IMR-90 (cell line): ENCODE measurements around the gene RASL10A. TPM values are rescaled to one million over a fixed set of nuclear protein-coding genes. Genes with fewer than 3 reads are reported as not detected.

Experiments used
- ATAC-seq: fragments of 200-7000 bp; cut with Tn5 transposase; 2 replicates; pipeline ENCODE4 v1.9.1; 2020; ENCODE audit warnings: low read depth, mild to moderate bottlenecking, moderate library complexity
- BruUV-seq: library from RNA; stranded (reverse); fragments of 400-500 nt; replicated peaks from 2 replicates; lab custom pipeline; 2021; lab: Mats Ljungman, UMichigan
- CTCF ChIA-PET: fragments of 300-600 bp; formaldehyde crosslinking; extraction: SDS; loops from one replicate; lab custom pipeline; 2021; ENCODE audit warnings: antibody characterized with exemption; lab: Yijun Ruan, JAX
- POLR2A ChIA-PET: fragments of 300-600 bp; sonication (Branson Sonifier 250); formaldehyde crosslinking; loops from one replicate; lab custom pipeline; 2022; ENCODE audit warnings: antibody characterized with exemption; ENCODE audit not compliant: unreplicated experiment; lab: Charles Lee
- DNase-seq: peaks from one replicate; pipeline ENCODE4 v3.0.0; 2013
- H2AFZ ChIP-seq: replicated peaks from 2 replicates; pipeline ENCODE3; 2013; ENCODE audit warnings: low read length, mild to moderate bottlenecking; ENCODE audit not compliant: poor library complexity
- H2AK5ac ChIP-seq: 2 replicates; pipeline ENCODE4 v1.6.1; 2013; ENCODE audit warnings: low read depth, low read length, inconsistent platforms
- H2AK9ac ChIP-seq: replicated peaks from 2 replicates; pipeline ENCODE3; 2013; ENCODE audit warnings: mild to moderate bottlenecking, low read depth, low read length, moderate library complexity; ENCODE audit not compliant: poor library complexity
- H2BK120ac ChIP-seq: 2 replicates; pipeline ENCODE4 v1.6.1; 2013; ENCODE audit warnings: low read depth, low read length, inconsistent platforms
- H2BK15ac ChIP-seq: 3 replicates; pipeline ENCODE4 v1.6.1; 2013; ENCODE audit warnings: low read depth, low read length, inconsistent platforms
- H2BK20ac ChIP-seq: 2 replicates; pipeline ENCODE4 v1.6.1; 2013; ENCODE audit warnings: low read depth, mild to moderate bottlenecking, inconsistent platforms, low read length, moderate library complexity
- H2BK5ac ChIP-seq: 2 replicates; pipeline ENCODE4 v1.6.1; 2013; ENCODE audit warnings: mild to moderate bottlenecking, low read depth, low read length, inconsistent platforms; ENCODE audit not compliant: poor library complexity, severe bottlenecking
- H3K14ac ChIP-seq: replicated peaks from 2 replicates; pipeline ENCODE4 v1.6.1; 2013; ENCODE audit warnings: low read depth, low read length, inconsistent platforms
- H3K18ac ChIP-seq: 2 replicates; pipeline ENCODE4 v1.6.1; 2013; ENCODE audit warnings: low read depth, low read length, control low read depth
- H3K23ac ChIP-seq: 2 replicates; pipeline ENCODE4 v1.6.1; 2013; ENCODE audit warnings: low read depth, low read length, inconsistent platforms
- H3K27ac ChIP-seq: 2 replicates; pipeline ENCODE4 v1.5.1; 2013; ENCODE audit warnings: mild to moderate bottlenecking, control low read depth, low read length; ENCODE audit not compliant: insufficient read depth
- H3K27me3 ChIP-seq: 2 replicates; pipeline ENCODE4 v1.6.1; 2013; ENCODE audit warnings: low read length; ENCODE audit not compliant: control insufficient read depth, insufficient read depth
- H3K36me3 ChIP-seq: 2 replicates; pipeline ENCODE4 v1.6.1; 2013; ENCODE audit warnings: low read length, mixed read lengths; ENCODE audit not compliant: control insufficient read depth, insufficient read depth
- H3K4ac ChIP-seq: 2 replicates; pipeline ENCODE4 v1.6.1; 2013; ENCODE audit warnings: low read depth, low read length, inconsistent platforms
- H3K4me1 ChIP-seq: 2 replicates; pipeline ENCODE4 v1.6.1; 2013; ENCODE audit warnings: low read length, mixed read lengths; ENCODE audit not compliant: control insufficient read depth, insufficient read depth
- H3K4me2 ChIP-seq: 2 replicates; pipeline ENCODE4 v1.6.1; 2013; ENCODE audit warnings: low read depth, mild to moderate bottlenecking, control low read depth, low read length, moderate library complexity
- H3K4me3 ChIP-seq: 2 replicates; pipeline ENCODE4 v1.5.1; 2013; ENCODE audit warnings: low read depth, mild to moderate bottlenecking, control low read depth, low read length, moderate library complexity; ENCODE audit not compliant: insufficient read depth
- H3K56ac ChIP-seq: 2 replicates; pipeline ENCODE4 v1.6.1; 2013; ENCODE audit warnings: low read length, inconsistent platforms; ENCODE audit not compliant: insufficient read depth; ENCODE audit errors: extremely low read depth
- H3K79me1 ChIP-seq, 2 experiments: 2 replicates each; pipeline ENCODE4 v1.6.1; 2013; ENCODE audit warnings: low read length in 2 of 2, inconsistent platforms in 1 of 2, low read depth in 1 of 2
- H3K9ac ChIP-seq: 2 replicates; pipeline ENCODE4 v1.6.1; 2013; ENCODE audit warnings: low read depth, low read length, control low read depth
- H3K9me1 ChIP-seq: 2 replicates; pipeline ENCODE4 v1.6.1; 2013; ENCODE audit warnings: low read length, inconsistent platforms; ENCODE audit not compliant: insufficient read depth
- H3K9me3 ChIP-seq: 2 replicates; pipeline ENCODE4 v1.6.1; 2013; ENCODE audit warnings: low read length; ENCODE audit not compliant: control insufficient read depth, insufficient read depth
- H4K20me1 ChIP-seq: 2 replicates; pipeline ENCODE4 v1.6.1; 2013; ENCODE audit warnings: low read length, inconsistent platforms; ENCODE audit not compliant: insufficient read depth
- H4K5ac ChIP-seq: 2 replicates; pipeline ENCODE4 v1.6.1; 2013; ENCODE audit warnings: mild to moderate bottlenecking, low read depth, low read length, control low read depth
- H4K8ac ChIP-seq, 2 experiments: 2 replicates each; pipeline ENCODE4 v1.6.1; 2013; ENCODE audit warnings: low read depth in 2 of 2, low read length in 2 of 2, control low read depth in 1 of 2, inconsistent platforms in 1 of 2
- H4K91ac ChIP-seq: 2 replicates; pipeline ENCODE4 v1.6.1; 2013; ENCODE audit warnings: low read depth, low read length, inconsistent platforms; ENCODE audit not compliant: insufficient read depth
- BHLHE40 ChIP-seq: fragments of 150-350 bp; IDR thresholded peaks from 2 replicates; pipeline ENCODE4 v1.6.1; 2016; ENCODE audit warnings: mild to moderate bottlenecking, low read depth, low read length
- CEBPB ChIP-seq: IDR thresholded peaks from 2 replicates; pipeline ENCODE4 v1.6.1; 2012; ENCODE audit warnings: low read depth, low read length, improper control_type of control experiment
- CHD1 ChIP-seq: IDR thresholded peaks from 2 replicates; pipeline ENCODE4 v1.6.1; 2012; ENCODE audit warnings: low read depth, low read length, improper control_type of control experiment
- ELK1 ChIP-seq: fragments of 150-350 bp; IDR thresholded peaks from 2 replicates; pipeline ENCODE4 v1.6.1; 2016; ENCODE audit warnings: low read depth, mild to moderate bottlenecking, low read length, moderate library complexity, borderline replicate concordance
- FOS ChIP-seq: fragments of 150-350 bp; IDR thresholded peaks from 2 replicates; pipeline ENCODE4 v1.6.1; 2016; ENCODE audit warnings: low read depth, low read length
- MAFK ChIP-seq: IDR thresholded peaks from 2 replicates; pipeline ENCODE4 v1.6.1; 2012; ENCODE audit warnings: low read depth, low read length, improper control_type of control experiment
- MAZ ChIP-seq: IDR thresholded peaks from 2 replicates; pipeline ENCODE4 v1.6.1; 2012; ENCODE audit warnings: low read depth, mild to moderate bottlenecking, low read length, improper control_type of control experiment, moderate library complexity, borderline replicate concordance
- MXI1 ChIP-seq: IDR thresholded peaks from 2 replicates; pipeline ENCODE4 v1.6.1; 2012; ENCODE audit warnings: low read depth, mild to moderate bottlenecking, low read length, moderate library complexity, borderline replicate concordance
- NFE2L2 ChIP-seq: fragments of 150-350 bp; IDR thresholded peaks from 2 replicates; pipeline ENCODE4 v1.6.1; 2016; ENCODE audit warnings: low read depth, mild to moderate bottlenecking, low read length
- POLR2A ChIP-seq: IDR thresholded peaks from 2 replicates; pipeline ENCODE4 v1.6.1; 2012; ENCODE audit warnings: mild to moderate bottlenecking, low read depth, low read length
- RAD21 ChIP-seq: IDR thresholded peaks from 2 replicates; pipeline ENCODE4 v1.6.1; 2012; ENCODE audit warnings: low read length, improper control_type of control experiment
- RCOR1 ChIP-seq: IDR thresholded peaks from 2 replicates; pipeline ENCODE4 v1.6.1; 2012; ENCODE audit warnings: mild to moderate bottlenecking, low read length, improper control_type of control experiment; ENCODE audit not compliant: insufficient replicate concordance
- RFX5 ChIP-seq: IDR thresholded peaks from 2 replicates; pipeline ENCODE4 v1.8.0; 2012; ENCODE audit warnings: low read depth, mild to moderate bottlenecking, low read length, moderate library complexity
- SMC3 ChIP-seq: fragments of 150-350 bp; IDR thresholded peaks from 2 replicates; pipeline ENCODE4 v1.6.1; 2016; ENCODE audit warnings: low read depth, mild to moderate bottlenecking, antibody characterized with exemption, low read length, moderate library complexity
- WGBS, 2 experiments: methylation state at CpG; one replicate each; pipeline versions ENCODE4 v1.1.5 to v1.1.7; 2013; ENCODE audit warnings: missing lambda C conversion rate in 2 of 2; ENCODE audit not compliant: insufficient read length in 1 of 2; ENCODE audit errors: extremely low coverage in 2 of 2; 5-methylcytosine and 5-hydroxymethylcytosine counted together
- dilution Hi-C: fragments of 300-500 bp; cut with HindIII; formaldehyde crosslinking; loops from one replicate; pipeline ENCODE4 v1.14.3; 2018; ENCODE audit warnings: low sequenced_read_pairs; ENCODE audit not compliant: unreplicated experiment
- in situ Hi-C: fragments of 300-500 bp; cut with MboI; formaldehyde crosslinking; loops from 3 replicates; pipeline ENCODE4 v1.14.3; 2019; ENCODE audit warnings: low sequenced_read_pairs, inconsistent platforms, mixed read lengths
- intact Hi-C: fragments of 100-400 bp; cut with micrococcal nuclease; formaldehyde crosslinking; loops from 2 replicates; pipeline ENCODE4 v1.10.0; 2022
- polyA plus RNA-seq, 3 experiments: library from polyadenylated mRNA; depleted of rRNA; stranded (reverse); fragments of >200 nt; gene quantifications; 2 replicates each; pipeline ENCODE4 v1.2.3, GENCODE V29; 2012; ENCODE audit warnings: low replicate concordance in 1 of 3
- total RNA-seq: library from RNA; depleted of rRNA; stranded (reverse); fragments of >200 nt; gene quantifications from 2 replicates; pipeline ENCODE4 v1.2.3, GENCODE V29; 2012
- TF ChIP-seq, protein P1 (sequence below): conservative IDR thresholded peaks from 2 replicates; pipeline ENCODE4 v1.5.1; 2012; ENCODE audit warnings: mild to moderate bottlenecking, low read depth, low read length, improper control_type of control experiment
- TF ChIP-seq, protein P2 (sequence below): fragments of 150-350 bp; IDR thresholded peaks from 2 replicates; pipeline ENCODE4 v1.6.1; 2017; ENCODE audit warnings: mild to moderate bottlenecking, antibody characterized with exemption, low read length, low read depth

The RASL10A gene
- total and polyA plus RNA-seq, 2 of the 4 experiments (the other 2 are of a cell fraction), result 0.26 TPM; not detected in 1

DNA sequence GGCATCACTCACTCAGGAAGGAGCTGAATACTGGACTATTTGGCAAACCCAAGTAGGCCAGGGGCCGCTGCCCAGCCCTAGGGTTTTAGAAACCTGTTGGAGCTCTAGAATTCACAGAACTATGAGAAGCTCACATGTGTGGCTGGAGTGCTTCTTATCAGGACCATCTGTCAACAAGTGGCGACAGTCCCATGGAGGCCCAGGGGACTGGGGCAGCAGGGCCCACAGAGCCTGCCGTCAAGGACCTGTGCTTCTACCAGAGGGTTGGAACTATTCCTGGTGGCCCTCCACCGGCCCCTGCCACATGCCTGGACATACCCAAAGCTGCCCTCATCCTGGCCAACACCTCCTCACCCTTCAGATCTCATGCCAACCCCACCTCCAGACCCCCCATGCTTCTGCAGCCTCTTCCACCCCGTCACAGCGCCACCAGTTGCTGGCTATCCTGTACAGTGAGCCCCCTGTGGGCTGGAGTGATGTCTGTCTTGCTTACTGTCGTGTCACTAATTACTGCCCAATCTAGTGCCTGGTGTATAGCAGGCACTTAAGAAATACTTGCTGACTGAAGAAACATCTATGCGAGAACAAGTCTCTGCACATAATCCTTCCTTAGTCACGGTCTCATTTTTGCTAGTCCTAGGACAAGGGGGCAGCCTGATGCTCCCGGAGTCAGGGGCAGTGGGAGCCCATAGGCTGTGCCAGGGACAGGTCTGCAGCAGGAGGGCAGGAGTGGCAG is 27.2 kb upstream of the RASL10A start:
- Histone ChIP-seq H2BK5ac (no peak overlapping the region), H3K36me3 (peaks cover 52% of the 10 kb centered on the region)
- 88% methylated on average over 6 of the region's 10 CpGs; no CpG with 5 or more reads in 1 of the 2 experiments for WGBS, 2 experiments

More for the DNA sequence above, 27.2 kb upstream of the RASL10A start:
- in situ Hi-C loops, result no loop called here
- H3K9ac ChIP-seq, result no peak overlapping the region
- no peaks in the 10 kb centered on the region for H3K9me3 ChIP-seq
- no peak overlapping the region for H2AFZ ChIP-seq
- intact Hi-C loops, result no loop called here
- no peaks in the 10 kb centered on the region for H3K9me1 ChIP-seq
- H3K23ac ChIP-seq, result no peak overlapping the region
- H3K27ac ChIP-seq, result no peak overlapping the region
- H4K20me1 ChIP-seq, result peaks cover 11% of the 10 kb centered on the region; the same call in 1 of the 2 replicates
- no peak overlapping the region for H3K4ac ChIP-seq
- no peak for DNase-seq
- BruUV-seq, result no TSS peak
- TF ChIP-seq RFX5 (no peak), MAFK (no peak), SMC3 (no peak), POLR2A (no peak), MXI1 (no peak), CHD1 (no peak), CEBPB (no peak), RCOR1 (no peak), MAZ (no peak), BHLHE40 (no peak), FOS (no peak), NFE2L2 (no peak), RAD21 (no peak), ELK1 (no peak)
- TF ChIP-seq, protein P1, sequence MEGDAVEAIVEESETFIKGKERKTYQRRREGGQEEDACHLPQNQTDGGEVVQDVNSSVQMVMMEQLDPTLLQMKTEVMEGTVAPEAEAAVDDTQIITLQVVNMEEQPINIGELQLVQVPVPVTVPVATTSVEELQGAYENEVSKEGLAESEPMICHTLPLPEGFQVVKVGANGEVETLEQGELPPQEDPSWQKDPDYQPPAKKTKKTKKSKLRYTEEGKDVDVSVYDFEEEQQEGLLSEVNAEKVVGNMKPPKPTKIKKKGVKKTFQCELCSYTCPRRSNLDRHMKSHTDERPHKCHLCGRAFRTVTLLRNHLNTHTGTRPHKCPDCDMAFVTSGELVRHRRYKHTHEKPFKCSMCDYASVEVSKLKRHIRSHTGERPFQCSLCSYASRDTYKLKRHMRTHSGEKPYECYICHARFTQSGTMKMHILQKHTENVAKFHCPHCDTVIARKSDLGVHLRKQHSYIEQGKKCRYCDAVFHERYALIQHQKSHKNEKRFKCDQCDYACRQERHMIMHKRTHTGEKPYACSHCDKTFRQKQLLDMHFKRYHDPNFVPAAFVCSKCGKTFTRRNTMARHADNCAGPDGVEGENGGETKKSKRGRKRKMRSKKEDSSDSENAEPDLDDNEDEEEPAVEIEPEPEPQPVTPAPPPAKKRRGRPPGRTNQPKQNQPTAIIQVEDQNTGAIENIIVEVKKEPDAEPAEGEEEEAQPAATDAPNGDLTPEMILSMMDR, result no peak
- TF ChIP-seq, protein P2, sequence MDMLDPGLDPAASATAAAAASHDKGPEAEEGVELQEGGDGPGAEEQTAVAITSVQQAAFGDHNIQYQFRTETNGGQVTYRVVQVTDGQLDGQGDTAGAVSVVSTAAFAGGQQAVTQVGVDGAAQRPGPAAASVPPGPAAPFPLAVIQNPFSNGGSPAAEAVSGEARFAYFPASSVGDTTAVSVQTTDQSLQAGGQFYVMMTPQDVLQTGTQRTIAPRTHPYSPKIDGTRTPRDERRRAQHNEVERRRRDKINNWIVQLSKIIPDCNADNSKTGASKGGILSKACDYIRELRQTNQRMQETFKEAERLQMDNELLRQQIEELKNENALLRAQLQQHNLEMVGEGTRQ, result no peak
- H3K14ac ChIP-seq, result no peak overlapping the region
- H3K4me2 ChIP-seq, result no peak overlapping the region
- no peak overlapping the region for H3K4me3 ChIP-seq
- no peak overlapping the region for H4K8ac ChIP-seq
- H4K91ac ChIP-seq, result no peak overlapping the region
- CTCF ChIA-PET, result no interaction called here
- dilution Hi-C loops, result no loop called here
- H3K79me1 ChIP-seq, result no peaks in the 10 kb centered on the region
- H4K5ac ChIP-seq, result no peak overlapping the region
- H3K4me1 ChIP-seq, result no peaks in the 10 kb centered on the region
- POLR2A ChIA-PET, result no interaction called here
- no peak for ATAC-seq
- H3K18ac ChIP-seq, result no peak overlapping the region
- H2AK5ac ChIP-seq, result no peak overlapping the region
- H2BK120ac ChIP-seq, result no peak overlapping the region
- no peak overlapping the region for H3K56ac ChIP-seq
- H2BK15ac ChIP-seq, result no peak overlapping the region
- H3K27me3 ChIP-seq, result no peaks in the 10 kb centered on the region
- no peak overlapping the region for H2BK20ac ChIP-seq
- H2AK9ac ChIP-seq, result no peak overlapping the region
